Measurements from ENCODE around the gene KCNK1. TPM values are rescaled to one million over a fixed set of nuclear protein-coding genes. Genes with fewer than 3 reads are reported as not detected.

Gene KCNK1
- total RNA-seq, 4 donors from 2014 or later, result 0.88 to 1.7 (median 0.98) TPM; not detected in 1

- TF ChIP-seq, protein P1, sequence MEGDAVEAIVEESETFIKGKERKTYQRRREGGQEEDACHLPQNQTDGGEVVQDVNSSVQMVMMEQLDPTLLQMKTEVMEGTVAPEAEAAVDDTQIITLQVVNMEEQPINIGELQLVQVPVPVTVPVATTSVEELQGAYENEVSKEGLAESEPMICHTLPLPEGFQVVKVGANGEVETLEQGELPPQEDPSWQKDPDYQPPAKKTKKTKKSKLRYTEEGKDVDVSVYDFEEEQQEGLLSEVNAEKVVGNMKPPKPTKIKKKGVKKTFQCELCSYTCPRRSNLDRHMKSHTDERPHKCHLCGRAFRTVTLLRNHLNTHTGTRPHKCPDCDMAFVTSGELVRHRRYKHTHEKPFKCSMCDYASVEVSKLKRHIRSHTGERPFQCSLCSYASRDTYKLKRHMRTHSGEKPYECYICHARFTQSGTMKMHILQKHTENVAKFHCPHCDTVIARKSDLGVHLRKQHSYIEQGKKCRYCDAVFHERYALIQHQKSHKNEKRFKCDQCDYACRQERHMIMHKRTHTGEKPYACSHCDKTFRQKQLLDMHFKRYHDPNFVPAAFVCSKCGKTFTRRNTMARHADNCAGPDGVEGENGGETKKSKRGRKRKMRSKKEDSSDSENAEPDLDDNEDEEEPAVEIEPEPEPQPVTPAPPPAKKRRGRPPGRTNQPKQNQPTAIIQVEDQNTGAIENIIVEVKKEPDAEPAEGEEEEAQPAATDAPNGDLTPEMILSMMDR (IDR thresholded peaks at IDR 0.05; ENCODE audit: low read depth), result no peak
Measured at GRCh38 chr1:233675893-233676292, 62.0 kb downstream of the KCNK1 start.

GRCh38 chr1:233677690-233678354 is 63.9 kb downstream of the KCNK1 start:
- TF ChIP-seq, protein P1 (IDR thresholded peaks at IDR 0.05; ENCODE audit: low read depth), result no peak

DNA sequence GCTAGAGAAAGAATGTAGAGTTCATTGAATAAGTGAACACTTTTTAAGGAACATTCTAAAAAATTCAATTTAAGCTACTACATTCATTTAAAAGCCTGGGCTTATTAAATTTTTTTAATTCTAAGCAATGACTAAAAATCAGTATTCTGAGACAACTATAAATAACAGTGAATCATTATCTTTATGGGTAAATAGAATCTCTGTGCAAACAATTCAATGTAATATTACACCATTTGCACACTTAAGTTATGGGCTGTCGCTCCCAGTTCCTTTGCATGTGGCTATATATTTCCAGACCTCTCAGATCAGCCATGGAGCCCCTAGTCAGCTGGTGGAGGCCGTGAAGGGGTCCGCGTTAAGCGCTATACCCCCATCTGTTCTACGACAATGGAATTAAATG is 65.1 kb downstream of the KCNK1 start:
- TF ChIP-seq, protein P1 (IDR thresholded peaks at IDR 0.05; ENCODE audit: low read depth), result no peak

GRCh38 chr1:233679591-233680373 is 65.9 kb downstream of the KCNK1 start:
- TF ChIP-seq, protein P1 (IDR thresholded peaks at IDR 0.05; ENCODE audit: low read depth), result no peak

DNA sequence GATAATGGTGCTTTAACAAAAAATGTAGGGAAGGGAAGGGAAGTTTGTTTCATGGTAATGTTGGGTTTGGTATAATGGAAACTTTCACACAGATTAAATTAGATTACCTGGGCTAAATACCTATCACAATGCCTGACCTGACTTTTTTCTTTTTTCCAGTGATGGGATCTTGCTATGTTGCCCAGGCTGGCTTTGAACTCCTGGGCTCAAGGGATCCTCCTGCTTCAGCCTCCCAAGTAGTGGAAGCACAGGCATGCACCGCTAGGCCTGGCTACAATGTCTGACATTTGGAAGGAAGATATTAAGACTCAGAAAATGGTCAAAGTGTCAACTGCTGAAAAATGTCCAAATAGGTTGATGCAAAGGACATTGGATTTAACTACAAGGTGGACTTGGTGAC is 67.4 kb downstream of the KCNK1 start:
- TF ChIP-seq, protein P1 (IDR thresholded peaks at IDR 0.05; ENCODE audit: low read depth), result no peak

DNA sequence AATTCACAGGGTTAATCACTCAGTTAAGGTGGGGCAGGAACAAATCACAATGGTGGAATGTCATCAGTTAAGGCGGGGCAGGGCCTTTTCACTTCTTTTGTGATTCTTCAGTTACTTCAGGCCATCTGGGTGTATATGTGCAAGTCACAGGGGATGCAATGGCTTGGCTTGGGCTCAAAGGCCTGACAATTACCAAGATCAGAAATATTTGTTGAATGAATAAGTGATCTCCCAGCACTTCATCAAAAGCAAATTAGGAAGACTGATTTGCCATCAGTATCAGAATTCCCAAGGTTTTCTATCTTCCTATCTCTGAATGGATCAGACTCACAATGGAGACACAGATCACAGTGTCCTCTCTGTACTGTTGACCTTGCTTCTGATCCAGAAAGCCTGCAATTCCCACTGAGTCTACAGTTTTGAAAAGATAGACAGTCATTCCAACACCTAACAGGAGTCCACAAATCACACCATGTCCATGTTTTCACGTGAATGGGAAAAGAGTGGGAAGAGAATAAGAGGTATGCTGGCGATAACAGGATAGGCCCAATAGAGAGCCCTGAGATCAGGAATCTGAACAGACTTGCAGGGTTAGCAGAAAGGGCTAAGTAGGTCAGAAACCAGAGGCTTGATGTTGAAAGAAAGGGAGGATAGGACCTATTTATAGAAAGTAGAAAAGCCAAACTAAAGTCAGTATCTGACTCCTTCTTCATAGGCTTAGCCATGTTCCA is 75.3 kb downstream of the KCNK1 start:
- TF ChIP-seq, protein P1 (IDR thresholded peaks at IDR 0.05; ENCODE audit: low read depth), result no peak

DNA sequence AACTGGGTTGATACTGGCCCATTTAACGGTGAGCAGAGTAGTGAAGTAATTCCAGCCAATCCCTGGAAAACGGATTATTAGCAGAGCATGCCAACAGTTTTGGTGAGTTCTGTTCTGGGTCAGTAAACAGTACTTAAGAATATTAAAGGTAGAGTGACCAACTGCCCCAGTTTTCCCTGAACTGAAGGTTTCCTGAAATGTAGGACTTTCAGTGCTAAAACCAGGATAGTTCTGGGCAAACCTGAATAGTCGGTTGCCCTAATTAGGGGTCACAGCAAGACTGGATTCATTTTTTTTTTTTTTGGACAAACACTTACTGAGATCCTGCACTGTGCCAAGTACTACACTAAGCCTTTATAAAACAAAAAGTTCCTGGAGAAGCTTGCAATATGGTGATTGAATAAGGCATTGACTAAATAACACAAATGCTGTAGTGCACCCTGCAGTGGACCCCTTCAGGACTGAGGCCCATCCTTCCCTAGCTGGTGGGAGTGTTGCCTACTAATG is 75.9 kb downstream of the KCNK1 start:
- TF ChIP-seq, protein P1 (IDR thresholded peaks at IDR 0.05; ENCODE audit: low read depth), result no peak

All from subcutaneous adipose tissue (tissue), 4 donors.